GM18508 (cell line): ENCODE results near the gene BTBD19.
"Not testable (repeated sequence)": the region's sequence is repeated elsewhere in the genome, so short reads cannot be mapped to it uniquely, and the experiment has no call there.

Experiments
- ATAC-seq: cut with Tn5 transposase; IDR thresholded peaks from one replicate; pipeline ENCODE4 v1.9.1; 2021; ENCODE audit warnings: moderate number of reproducible peaks; ENCODE audit not compliant: insufficient read depth, unreplicated experiment

The BTBD19 gene

DNA sequence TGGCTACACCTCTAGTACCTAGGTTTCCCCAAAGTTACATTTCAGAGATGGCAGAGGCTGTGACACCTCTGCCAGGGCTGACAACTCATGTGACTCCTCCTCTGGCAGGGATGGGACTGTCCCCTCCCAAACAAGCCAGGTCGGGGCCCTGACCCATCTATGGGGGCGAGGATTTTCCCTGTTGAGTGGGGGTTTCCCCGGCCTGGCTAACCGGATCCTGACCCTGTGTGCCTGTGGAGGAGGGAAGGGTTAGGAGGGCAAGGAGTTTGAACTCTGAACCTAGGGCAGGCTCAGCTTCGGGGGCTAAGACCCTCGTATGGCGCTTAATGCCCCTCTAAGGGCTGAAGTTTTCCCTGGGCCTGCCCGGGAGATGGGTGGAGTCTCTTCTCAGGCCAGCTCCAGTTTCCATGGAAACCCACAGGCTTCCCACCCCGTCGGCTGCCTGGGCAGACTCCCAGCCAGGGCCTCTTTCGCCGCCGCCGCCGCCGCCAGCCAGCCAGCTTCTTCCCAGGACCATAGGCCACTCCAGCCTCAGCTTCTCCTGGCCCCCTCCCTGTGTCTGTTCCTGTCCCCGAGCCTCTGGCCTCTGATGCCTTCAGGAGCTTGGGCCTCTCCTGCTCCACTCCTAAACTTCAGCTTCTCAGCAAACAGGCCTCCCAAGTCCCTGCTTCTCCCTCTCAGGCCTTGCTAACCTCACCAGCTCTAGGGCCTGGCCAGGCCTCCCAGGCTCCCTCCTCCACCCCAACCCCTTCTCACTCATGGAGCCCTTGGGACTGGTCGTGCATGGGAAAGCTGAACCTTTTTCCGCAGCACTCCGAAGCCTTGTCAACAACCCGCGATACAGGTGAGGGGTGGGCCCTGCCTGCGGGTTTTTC, at the start of gene BTBD19:
Gene BTBD19 (plus strand): TSS at position 461 of the 875 bp plus-strand sequence. CDS start 298 bp downstream, at position 759.
- no peak for ATAC-seq

- no peak for ATAC-seq
Measured at GRCh38 chr1:44759077-44759476, 49.2 kb upstream of the BTBD19 start.

DNA sequence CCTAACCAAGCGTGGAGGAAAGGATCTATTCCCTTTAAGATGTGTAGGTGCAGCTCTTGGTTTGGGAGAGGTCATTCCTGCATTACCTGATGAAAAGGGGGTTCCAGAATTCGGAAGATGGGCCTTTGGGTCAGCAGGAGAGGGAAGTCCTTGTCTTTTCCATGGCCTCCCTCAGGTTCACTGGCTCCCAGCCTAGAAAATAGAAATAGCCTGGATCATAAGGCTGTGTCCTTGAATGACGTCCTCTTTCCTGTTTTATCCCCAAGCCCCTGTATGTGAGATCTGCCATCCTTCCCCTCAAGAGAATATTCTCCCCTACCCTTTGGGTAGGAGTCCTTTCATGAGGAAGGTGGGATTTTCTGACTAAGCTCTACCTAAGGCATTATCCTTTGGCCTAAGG, 47.4 kb upstream of the BTBD19 start:
- no peak for ATAC-seq

- not testable (repeated sequence) for ATAC-seq
Measured at GRCh38 chr1:44766421-44766820, 41.9 kb upstream of the BTBD19 start.

GRCh38 chr1:44775078-44775929, 33.0 kb upstream of the BTBD19 start, which contains the start of gene RPS8:
Gene RPS8, plus strand, starts transcription at chr1:44775540. Its CDS starts 57 bp downstream, at chr1:44775597.
- ATAC-seq: peak; percentile 62

GRCh38 chr1:44775930-44776729, 32.2 kb upstream of the BTBD19 start:
- ATAC-seq: no peak

GRCh38 chr1:44776730-44777068, 31.6 kb upstream of the BTBD19 start:
- no peak for ATAC-seq

DNA sequence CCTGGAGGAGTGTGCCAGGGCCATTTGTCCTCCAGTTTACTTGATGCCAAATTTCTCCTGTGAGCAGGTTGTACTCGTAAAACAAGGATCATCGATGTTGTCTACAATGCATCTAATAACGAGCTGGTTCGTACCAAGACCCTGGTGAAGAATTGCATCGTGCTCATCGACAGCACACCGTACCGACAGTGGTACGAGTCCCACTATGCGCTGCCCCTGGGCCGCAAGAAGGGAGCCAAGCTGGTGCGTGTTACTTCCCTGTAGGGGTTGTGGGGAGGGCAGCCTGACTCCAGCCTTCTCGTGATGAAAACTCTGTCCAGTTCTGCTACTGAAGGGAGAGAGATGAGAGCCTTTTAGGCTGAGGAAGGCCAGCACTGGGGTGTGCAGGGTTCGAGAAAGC, 30.8 kb upstream of the BTBD19 start:
- no peak for ATAC-seq

- no peak for ATAC-seq
Measured at GRCh38 chr1:44777969-44778635, 30.2 kb upstream of the BTBD19 start.

DNA sequence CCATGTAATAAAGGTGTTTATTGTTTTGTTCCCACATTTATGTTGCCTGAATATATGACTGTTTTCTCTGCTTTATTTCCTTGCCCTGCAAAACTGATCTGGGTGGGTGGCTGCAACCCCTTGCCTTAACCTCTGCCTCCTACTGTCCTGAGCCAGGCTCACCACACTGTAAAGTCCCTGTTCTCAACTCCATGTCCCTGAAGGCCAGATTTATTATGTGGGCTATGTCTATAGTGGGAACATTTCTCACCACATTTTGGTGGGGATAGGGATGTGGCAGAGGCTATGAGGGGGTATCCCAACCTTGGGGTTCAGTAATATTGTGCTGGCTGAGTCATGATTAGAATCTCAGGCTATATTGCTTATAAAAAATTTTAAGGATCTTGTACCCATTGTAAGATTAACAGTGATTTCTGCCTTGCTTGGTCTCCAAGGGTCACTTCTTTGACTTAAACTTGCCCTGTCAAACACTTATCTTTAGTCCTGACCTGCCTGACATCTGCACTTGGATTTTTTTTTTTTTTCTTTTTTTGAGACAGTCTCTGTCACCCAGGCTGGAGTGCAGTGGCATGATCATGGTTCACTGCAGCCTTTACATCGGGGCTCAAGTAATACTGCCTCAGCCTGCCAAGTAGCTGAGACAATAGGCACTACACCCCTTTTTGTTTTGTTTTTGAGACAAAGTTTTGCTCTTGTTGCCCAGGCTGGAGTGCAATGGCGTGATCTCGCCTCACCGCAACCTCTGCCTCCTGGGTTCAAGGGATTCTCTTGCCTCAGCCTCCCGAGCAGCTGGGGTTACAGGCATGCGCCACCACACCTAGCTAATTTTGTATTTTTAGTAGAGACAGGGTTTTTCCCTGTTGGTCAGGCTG, 29.4 kb upstream of the BTBD19 start:
- ATAC-seq: no peak

DNA sequence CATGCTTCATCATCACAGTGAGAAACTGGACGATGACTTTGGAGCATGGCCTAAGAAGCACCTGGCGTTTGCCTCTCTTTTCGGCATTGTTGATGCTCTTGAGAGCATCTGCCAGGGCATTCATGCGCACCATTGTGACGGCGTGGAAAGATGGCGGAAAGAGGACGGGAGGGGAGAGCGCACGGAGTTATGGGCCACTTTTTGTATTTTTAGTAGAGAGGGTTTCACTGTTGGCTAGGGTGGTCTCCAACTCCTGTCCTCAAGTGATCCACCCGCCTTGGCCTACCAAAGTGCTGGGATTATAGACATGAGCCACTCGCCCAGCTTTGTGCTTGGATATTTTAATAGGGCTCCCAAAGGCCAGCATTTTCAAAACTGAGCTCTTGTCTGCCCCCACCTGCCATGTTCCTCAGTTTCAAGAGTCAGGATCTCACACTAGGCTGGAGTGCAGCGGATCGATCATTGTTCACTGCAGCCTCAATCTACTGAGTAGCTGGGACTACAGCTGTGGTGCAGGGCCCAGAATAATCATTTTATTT, 27.7 kb upstream of the BTBD19 start:
- ATAC-seq: no peak

GRCh38 chr1:44783697-44784093, 24.6 kb upstream of the BTBD19 start:
- ATAC-seq: no peak

GRCh38 chr1:44784094-44785028, 24.0 kb upstream of the BTBD19 start:
- ATAC-seq: no peak

- no peak for ATAC-seq
Measured at GRCh38 chr1:44785029-44785380, 23.3 kb upstream of the BTBD19 start.

DNA sequence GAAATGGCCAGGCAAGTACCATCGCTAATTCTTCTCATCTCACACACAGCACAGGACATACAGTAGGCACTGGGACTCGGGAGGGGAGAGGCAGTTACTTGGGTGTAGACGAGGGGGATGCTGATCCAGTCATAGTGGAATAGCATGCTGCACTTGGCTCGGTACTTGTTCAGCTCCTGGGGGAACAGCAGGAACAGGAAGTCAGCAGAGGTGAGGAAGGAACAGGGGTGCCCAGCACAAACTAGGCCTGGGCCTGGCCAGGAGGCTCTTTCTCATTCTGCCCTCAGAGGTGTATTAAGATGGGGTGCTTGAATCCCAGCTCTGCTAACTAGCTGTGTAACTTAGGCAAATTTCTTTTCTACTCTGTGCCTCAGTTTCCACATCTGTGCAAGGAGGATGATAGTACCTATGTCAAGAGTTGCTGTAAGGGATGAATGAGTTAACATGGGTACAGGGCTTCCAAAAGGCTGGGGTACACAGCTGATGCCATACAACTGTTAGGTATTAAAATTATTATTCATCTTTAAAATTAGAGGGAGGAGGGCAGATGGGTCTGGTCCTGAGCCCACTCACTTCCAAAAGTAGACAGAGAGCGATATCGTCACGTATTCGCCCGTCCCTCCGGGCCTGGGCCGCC, 22.7 kb upstream of the BTBD19 start:
- ATAC-seq: no peak

DNA sequence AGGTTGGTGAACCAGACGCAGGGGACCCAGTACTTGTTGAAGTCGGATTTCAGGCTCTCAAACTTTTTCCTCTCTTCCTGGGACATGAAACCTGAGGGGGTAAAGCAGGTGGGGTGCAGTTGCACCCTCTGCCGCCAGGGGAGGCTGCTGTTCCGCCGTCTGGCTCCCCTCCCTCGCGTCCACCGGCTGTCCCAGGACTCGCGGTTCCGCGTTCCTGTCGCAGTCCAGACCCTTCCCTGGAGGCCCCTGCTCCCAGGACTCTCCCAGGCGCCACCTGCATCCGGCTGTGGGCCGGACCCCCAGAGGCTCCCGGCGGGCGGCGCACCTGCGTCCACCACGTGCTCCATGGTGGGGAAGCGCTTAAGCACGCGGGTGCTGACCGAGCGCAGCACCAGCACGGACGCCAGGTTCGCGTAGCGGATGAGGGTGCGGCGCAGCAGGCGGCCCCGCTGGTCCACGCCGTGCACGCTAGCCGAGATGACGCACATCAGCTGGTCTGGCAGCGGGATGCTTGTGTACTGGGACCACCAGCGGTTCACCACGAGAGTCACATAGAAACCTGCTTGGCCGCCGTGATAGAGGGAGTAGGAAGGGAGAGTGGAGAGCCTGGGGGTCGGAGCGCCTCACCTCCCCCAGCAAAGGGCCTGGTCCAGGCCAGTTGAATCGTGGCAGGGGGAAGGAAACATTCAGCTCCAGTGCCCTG, 22.0 kb upstream of the BTBD19 start:
- no peak for ATAC-seq
